SU-DHL-6 (cell line): Measurements from ENCODE around the gene DCAF8.

Experiments used
- H2AFZ ChIP-seq: fragments of 200-600 bp; sonication (generic); 2 replicates; pipeline ENCODE4 v1.6.1; 2014; ENCODE audit warnings: low read depth, mild to moderate bottlenecking, moderate library complexity, mixed read lengths, antibody characterized with exemption, low read length; ENCODE audit not compliant: severe bottlenecking
- H3F3A ChIP-seq: fragments of 200-600 bp; shearing (Covaris generic); 2 replicates; pipeline ENCODE4 v1.6.0; 2016; ENCODE audit warnings: antibody characterized with exemption, mild to moderate bottlenecking; ENCODE audit not compliant: insufficient read depth
- H3K27ac ChIP-seq: fragments of 200-600 bp; sonication (generic); 2 replicates; pipeline ENCODE4 v1.5.1; 2016; ENCODE audit warnings: low read depth, mild to moderate bottlenecking, low read length, moderate library complexity, mixed read lengths
- H3K27me3 ChIP-seq: fragments of 200-600 bp; sonication (generic), shearing (Covaris generic); 2 replicates; pipeline ENCODE4 v1.6.0; 2014; ENCODE audit warnings: mild to moderate bottlenecking, low read length
- H3K36me3 ChIP-seq: fragments of 200-600 bp; sonication (generic); 2 replicates; pipeline ENCODE4 v1.6.1; 2014; ENCODE audit warnings: mild to moderate bottlenecking, low read length, mixed read lengths
- H3K4me2 ChIP-seq: fragments of 300-600, 200-600 bp; shearing (Covaris generic), sonication (generic); 2 replicates; pipeline ENCODE4 v1.6.0; 2014; ENCODE audit warnings: low read length, low read depth, mild to moderate bottlenecking; ENCODE audit not compliant: poor library complexity, severe bottlenecking
- H3K4me3 ChIP-seq: fragments of 200-600 bp; sonication (generic); 2 replicates; pipeline ENCODE4 v1.5.1; 2014; ENCODE audit warnings: antibody characterized with exemption, low read length, mild to moderate bottlenecking, mixed read lengths; ENCODE audit not compliant: insufficient read depth, poor library complexity, severe bottlenecking
- H3K79me2 ChIP-seq: fragments of 200-600 bp; sonication (generic); 2 replicates; pipeline ENCODE4 v1.6.1; 2014; ENCODE audit warnings: mild to moderate bottlenecking, low read length, moderate library complexity; ENCODE audit not compliant: insufficient read depth
- H3K9ac ChIP-seq: fragments of 200-600 bp; sonication (generic); 2 replicates; pipeline ENCODE4 v1.7.0; 2014; ENCODE audit warnings: mild to moderate bottlenecking, low read length
- H3K9me2 ChIP-seq: fragments of 200-600 bp; sonication (generic); replicated peaks from 2 replicates; pipeline ENCODE4 v1.6.1; 2014; ENCODE audit warnings: low read length; ENCODE audit not compliant: insufficient read depth
- H3K9me3 ChIP-seq: fragments of 200-600 bp; sonication (generic); 2 replicates; pipeline ENCODE4 v1.6.1; 2014; ENCODE audit warnings: low read length, mixed read lengths; ENCODE audit not compliant: insufficient read depth
- H4K20me1 ChIP-seq: fragments of 200-600 bp; sonication (generic); 2 replicates; pipeline ENCODE4 v1.6.1; 2014; ENCODE audit warnings: low read depth, mild to moderate bottlenecking, antibody characterized with exemption, low read length, moderate library complexity, mixed read lengths
- CTCF ChIP-seq: fragments of 200-600 bp; sonication (generic); IDR thresholded peaks from one replicate; pipeline ENCODE4 v1.5.1; 2017; ENCODE audit warnings: antibody characterized with exemption, mild to moderate bottlenecking, low read length, moderate library complexity; ENCODE audit not compliant: insufficient read depth, poor library complexity, severe bottlenecking
- EZH2phosphoT487 ChIP-seq: fragments of 200-600 bp; sonication (generic), shearing (Covaris generic); conservative IDR thresholded peaks from 2 replicates; pipeline ENCODE4 v1.6.1; 2018; ENCODE audit warnings: mild to moderate bottlenecking, antibody characterized with exemption, low read length, moderate library complexity, mixed read lengths

Gene DCAF8

GRCh38 chr1:160168609-160169369, 93.6 kb downstream of the DCAF8 start:
- TF ChIP-seq EZH2phosphoT487 = no peak
- no peak for TF ChIP-seq CTCF
- Histone ChIP-seq H3K4me3 (no peak overlapping the region), H3K4me2 (no peak overlapping the region), H3K79me2 (no peaks in the 10 kb centered on the region), H2AFZ (no peak overlapping the region), H3K9ac (no peak overlapping the region), H3K9me2 (no peaks in the 10 kb centered on the region), H3K9me3 (no peaks in the 10 kb centered on the region), H3K27ac (no peak overlapping the region), H3K36me3 (no peaks in the 10 kb centered on the region), H3F3A (no peaks in the 10 kb centered on the region), H4K20me1 (no peaks in the 10 kb centered on the region), H3K27me3 (no peaks in the 10 kb centered on the region)

- H3K27ac ChIP-seq = no peak overlapping the region
- H3K9me3 ChIP-seq = no peaks in the 10 kb centered on the region
Observed at GRCh38 chr1:160168016-160168415, 94.3 kb downstream of the DCAF8 start.

GRCh38 chr1:160167580-160167979, 94.8 kb downstream of the DCAF8 start:
- H3K9me2 ChIP-seq = no peaks in the 10 kb centered on the region
- H3K9me3 ChIP-seq = no peaks in the 10 kb centered on the region
- TF ChIP-seq CTCF (no peak), EZH2phosphoT487 (no peak)
- no peak overlapping the region for H3K9ac ChIP-seq
- H3K4me2 ChIP-seq = no peak overlapping the region
- H3K36me3 ChIP-seq = no peaks in the 10 kb centered on the region
- no peaks in the 10 kb centered on the region for H3K27me3 ChIP-seq
- H2AFZ ChIP-seq = no peak overlapping the region
- H3K27ac ChIP-seq = no peak overlapping the region
- H3K4me3 ChIP-seq = no peak overlapping the region
- H3K79me2 ChIP-seq = no peaks in the 10 kb centered on the region
- no peaks in the 10 kb centered on the region for H3F3A ChIP-seq
- H4K20me1 ChIP-seq = no peaks in the 10 kb centered on the region

More at GRCh38 chr1:160168016-160168415, 94.3 kb downstream of the DCAF8 start:
- no peak overlapping the region for H3K4me2 ChIP-seq
- H3K9ac ChIP-seq = no peak overlapping the region
- no peaks in the 10 kb centered on the region for H3K36me3 ChIP-seq
- no peak overlapping the region for H3K4me3 ChIP-seq
- no peaks in the 10 kb centered on the region for H3K27me3 ChIP-seq
- H3K9me2 ChIP-seq = no peaks in the 10 kb centered on the region
- H2AFZ ChIP-seq = no peak overlapping the region
- H4K20me1 ChIP-seq = no peaks in the 10 kb centered on the region
- no peaks in the 10 kb centered on the region for H3K79me2 ChIP-seq
- H3F3A ChIP-seq = no peaks in the 10 kb centered on the region
- TF ChIP-seq CTCF (no peak), EZH2phosphoT487 (no peak)
